Suppressor macrophage treated with lipopolysaccharide for 4 hours (primary cell): ENCODE measurements around the gene P4HA2.

ENCODE experiments used
- DNase-seq: peaks from one replicate; pipeline ENCODE4 v3.0.0-alpha.2; 2020

The P4HA2 gene

GRCh38 chr5:132227485-132228240 is at the start of gene P4HA2:
Gene P4HA2, minus strand, starts transcription at chr5:132227853. Its CDS starts 9,227 bp downstream, at chr5:132218626.
- DNase-seq = peak; percentile 79

- DNase-seq = no peak
These were observed 49.6 kb upstream of the P4HA2 start for GRCh38 chr5:132277256-132277655.

- no peak for DNase-seq
These were observed 47.9 kb upstream of the P4HA2 start for GRCh38 chr5:132275367-132276220.

GRCh38 chr5:132274050-132274792 is 46.6 kb upstream of the P4HA2 start:
- DNase-seq = no peak

- no peak for DNase-seq
These were observed 46.0 kb upstream of the P4HA2 start for GRCh38 chr5:132273631-132274030.

GRCh38 chr5:132272311-132273210 is 44.9 kb upstream of the P4HA2 start:
- DNase-seq = peak; percentile 70

- DNase-seq = no peak
These were observed 43.9 kb upstream of the P4HA2 start for GRCh38 chr5:132271251-132272246.

GRCh38 chr5:132270706-132271105 is 43.1 kb upstream of the P4HA2 start:
- no peak for DNase-seq

GRCh38 chr5:132270335-132270665 is 42.6 kb upstream of the P4HA2 start:
- no peak for DNase-seq

GRCh38 chr5:132269635-132270334 is 42.1 kb upstream of the P4HA2 start:
- no peak for DNase-seq

- DNase-seq = no peak
These were observed 41.3 kb upstream of the P4HA2 start for GRCh38 chr5:132268769-132269551.

GRCh38 chr5:132267931-132268768 is 40.5 kb upstream of the P4HA2 start:
- no peak for DNase-seq

- DNase-seq = no peak
These were observed 39.6 kb upstream of the P4HA2 start for GRCh38 chr5:132267166-132267739.

- no peak for DNase-seq
These were observed 39.1 kb upstream of the P4HA2 start for GRCh38 chr5:132266836-132267160.

- no peak for DNase-seq
These were observed 38.6 kb upstream of the P4HA2 start for GRCh38 chr5:132266031-132266835.

GRCh38 chr5:132265336-132266030 is 37.8 kb upstream of the P4HA2 start:
- DNase-seq = peak; percentile 58
